Body of pancreas (tissue), 4 donors: ENCODE measurements around the gene ANKRD50. TPM values are rescaled to one million over a fixed set of nuclear protein-coding genes. Genes with fewer than 3 reads are reported as not detected.

Source experiments
- ATAC-seq: fragments of 150-250 bp; one replicate; pipeline ENCODE4 v1.9.1; 2016
- DNase-seq, 4 donors: peaks; one replicate each; pipeline ENCODE4 v3.0.0-alpha.2; 2019
- H3K27ac ChIP-seq, 4 donors: fragments of 200-600 bp; sonication (generic); 1 replicate in 3 of 4; 2 replicates in 1 of 4; pipeline versions ENCODE4 v1.5.1 to v1.6.1; 2016 to 2019; ENCODE audit warnings: mild to moderate bottlenecking in 1 of 4, mixed read lengths in 1 of 4, moderate library complexity in 1 of 4
- H3K27me3 ChIP-seq, 2 donors: fragments of 200-600 bp; sonication (generic); one replicate each; pipeline ENCODE4 v1.6.0; 2016; ENCODE audit warnings: mild to moderate bottlenecking in 1 of 2
- H3K36me3 ChIP-seq, 2 donors: fragments of 200-600 bp; sonication (generic); replicated peaks in 1 of 2; 2 replicates each; pipeline ENCODE4 v1.5.1; 2016; ENCODE audit warnings: low read depth in 2 of 2; ENCODE audit not compliant: insufficient read depth in 1 of 2
- H3K4me1 ChIP-seq: fragments of 200-600 bp; sonication (generic); one replicate; pipeline ENCODE4 v1.6.0; 2016
- H3K4me3 ChIP-seq, 2 donors: fragments of 200-600 bp; sonication (generic); 1 replicate in 1 of 2; 2 replicates in 1 of 2; pipeline ENCODE4 v1.5.1; 2016 to 2019
- H3K9me3 ChIP-seq, 3 donors: fragments of 200-600 bp; sonication (generic); 1 replicate in 2 of 3; 2 replicates in 1 of 3; pipeline ENCODE4 v1.5.1; 2016
- CTCF ChIP-seq, 7 experiments: fragments of 450-650 bp in 4 of 7; fragments of 200-600 bp in 3 of 7; sonication (generic) in 3 of 7; IDR thresholded peaks; one replicate each; pipeline ENCODE4 v1.5.1; 2016 to 2019; ENCODE audit warnings: antibody characterized with exemption in 7 of 7
- POLR2A ChIP-seq, 3 donors: fragments of 450-650 bp; IDR thresholded peaks; one replicate each; pipeline ENCODE4 v1.6.1; 2016; ENCODE audit warnings: antibody characterized with exemption in 3 of 3, mild to moderate bottlenecking in 2 of 3
- WGBS, 2 donors: methylation state at CpG; one replicate each; pipeline ENCODE4 v1.1.5; 2017; 5-methylcytosine and 5-hydroxymethylcytosine counted together
- intact Hi-C: fragments of 100-400 bp; cut with DNase I; formaldehyde crosslinking; loops from one replicate; pipeline ENCODE4 v1.15.1; 2023
- total RNA-seq, 2 donors: library from RNA; depleted of rRNA; stranded (reverse); fragments of >200 nt; gene quantifications; one replicate each; pipeline ENCODE4 v1.1.0, GENCODE V29; 2016

Gene ANKRD50
- total RNA-seq, 2 donors from 2014 or later: 5.6 to 6.7 TPM

- 9% methylated on average over 5 of the region's 5 CpGs for WGBS, 2 donors
- Histone ChIP-seq H3K27me3 (no peaks in the 10 kb centered on the region), H3K9me3 (no peaks in the 10 kb centered on the region), H3K4me3 (no peak overlapping the region), H3K27ac (no peak overlapping the region), H3K36me3 (no peaks in the 10 kb centered on the region), H3K4me1 (peaks cover 26% of the 10 kb centered on the region)
- DNase-seq (peak in 3 of 4 donors; percentile 14 to 18 (median 15)), ATAC-seq (no peak)
- TF ChIP-seq CTCF (IDR thresholded peaks at IDR 0.05): no peak
- no peak for TF ChIP-seq POLR2A (IDR thresholded peaks at IDR 0.05)
- intact Hi-C loops: no loop called here
Observed at GRCh38 chr4:124710911-124711310, 1.6 kb downstream of the ANKRD50 start.

- H3K27ac ChIP-seq: no peak overlapping the region
- DNase-seq (no peak), ATAC-seq (no peak)
- no peak for TF ChIP-seq CTCF (IDR thresholded peaks at IDR 0.05)
- no peak for TF ChIP-seq POLR2A (IDR thresholded peaks at IDR 0.05)
- peaks cover 26% of the 10 kb centered on the region for H3K4me1 ChIP-seq
- WGBS, 2 donors: 69 to 71% methylated on average over 7 of the region's 7 CpGs
- intact Hi-C loops: no loop called here
- no peaks in the 10 kb centered on the region for H3K27me3 ChIP-seq
- H3K9me3 ChIP-seq: no peaks in the 10 kb centered on the region
- no peaks in the 10 kb centered on the region for H3K36me3 ChIP-seq
- H3K4me3 ChIP-seq: no peak overlapping the region
Observed at GRCh38 chr4:124710015-124710741, 2.4 kb downstream of the ANKRD50 start.

- DNase-seq (no peak), ATAC-seq (no peak)
- TF ChIP-seq CTCF (IDR thresholded peaks at IDR 0.05) (no peak), POLR2A (IDR thresholded peaks at IDR 0.05) (no peak)
- H3K36me3 ChIP-seq: no peaks in the 10 kb centered on the region
- no peak overlapping the region for H3K4me3 ChIP-seq
- WGBS, 2 donors: 95 to 100% methylated on average over 1 of the region's 1 CpG
- peaks cover 24% of the 10 kb centered on the region for H3K4me1 ChIP-seq
- no peak overlapping the region for H3K27ac ChIP-seq
- intact Hi-C loops: no loop called here
- no peaks in the 10 kb centered on the region for H3K9me3 ChIP-seq
- H3K27me3 ChIP-seq: no peaks in the 10 kb centered on the region
Observed at GRCh38 chr4:124708517-124709300, 3.8 kb downstream of the ANKRD50 start.

- 70 to 75% methylated on average over 2 of the region's 2 CpGs for WGBS, 2 donors
- intact Hi-C loops: no loop called here
- Histone ChIP-seq H3K27ac (no peak overlapping the region), H3K36me3 (no peaks in the 10 kb centered on the region), H3K9me3 (no peaks in the 10 kb centered on the region), H3K4me3 (no peak overlapping the region), H3K27me3 (no peaks in the 10 kb centered on the region), H3K4me1 (peaks cover 12% of the 10 kb centered on the region)
- TF ChIP-seq POLR2A (IDR thresholded peaks at IDR 0.05): no peak
- no peak for TF ChIP-seq CTCF (IDR thresholded peaks at IDR 0.05)
- ATAC-seq (no peak), DNase-seq (no peak)
Observed at GRCh38 chr4:124705393-124705792, 7.1 kb downstream of the ANKRD50 start.
